IMR-90 (cell line): ENCODE results near the gene ETS1.

Source experiments
- BHLHE40 ChIP-seq: fragments of 150-350 bp; IDR thresholded peaks from 2 replicates; pipeline ENCODE4 v1.6.1; 2016; ENCODE audit warnings: mild to moderate bottlenecking, low read depth, low read length
- POLR2A ChIP-seq: IDR thresholded peaks from 2 replicates; pipeline ENCODE4 v1.6.1; 2012; ENCODE audit warnings: mild to moderate bottlenecking, low read depth, low read length
- SMC3 ChIP-seq: fragments of 150-350 bp; IDR thresholded peaks from 2 replicates; pipeline ENCODE4 v1.6.1; 2016; ENCODE audit warnings: low read depth, mild to moderate bottlenecking, antibody characterized with exemption, low read length, moderate library complexity
- TF ChIP-seq, protein P1 (sequence below): conservative IDR thresholded peaks from 2 replicates; pipeline ENCODE4 v1.5.1; 2012; ENCODE audit warnings: mild to moderate bottlenecking, low read depth, low read length, improper control_type of control experiment

DNA sequence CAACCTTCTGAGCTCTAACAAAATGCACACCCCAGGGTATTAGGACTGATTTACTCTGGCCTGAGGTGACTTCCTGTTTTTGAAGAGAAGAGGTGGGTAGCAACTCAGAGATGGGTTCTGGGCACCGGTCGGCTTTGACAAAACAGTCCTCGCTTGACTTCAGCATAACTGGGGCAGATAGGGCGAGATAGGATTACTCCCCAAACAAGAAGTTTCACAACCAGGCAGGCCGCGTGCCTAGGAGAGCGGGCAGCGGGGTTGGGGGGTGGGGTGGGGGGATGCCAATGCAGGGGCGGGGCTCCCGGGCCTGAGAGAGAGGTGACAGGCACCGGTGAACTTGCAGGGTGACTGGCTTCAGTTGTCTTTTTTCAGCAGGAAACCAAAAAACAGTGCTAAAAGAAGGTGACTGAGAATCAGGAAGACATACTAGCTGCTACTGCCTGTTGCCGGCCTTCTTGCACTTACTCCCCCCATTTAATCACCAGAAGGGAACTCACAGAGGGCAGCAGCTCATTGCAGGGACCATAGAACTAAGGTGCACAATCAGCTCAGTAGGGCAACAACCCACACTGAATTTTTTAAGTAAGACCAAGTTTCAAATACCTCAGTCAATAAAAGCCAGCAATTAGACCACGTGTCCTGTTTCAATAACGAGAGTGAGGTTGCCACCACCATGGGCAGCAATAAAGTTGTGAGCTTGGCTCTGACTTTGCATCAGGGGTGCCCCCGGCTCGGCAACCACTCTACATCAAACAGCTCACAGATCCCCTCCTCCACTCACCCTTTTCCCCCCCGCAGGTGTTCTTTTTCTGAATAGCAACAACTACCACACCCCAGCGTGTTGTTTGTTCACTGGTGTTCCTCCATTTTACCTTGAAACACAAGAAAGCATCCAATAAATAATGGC is 37.2 kb upstream of the ETS1 start:
- no peak for TF ChIP-seq BHLHE40
- no peak for TF ChIP-seq POLR2A
- TF ChIP-seq, protein P1, sequence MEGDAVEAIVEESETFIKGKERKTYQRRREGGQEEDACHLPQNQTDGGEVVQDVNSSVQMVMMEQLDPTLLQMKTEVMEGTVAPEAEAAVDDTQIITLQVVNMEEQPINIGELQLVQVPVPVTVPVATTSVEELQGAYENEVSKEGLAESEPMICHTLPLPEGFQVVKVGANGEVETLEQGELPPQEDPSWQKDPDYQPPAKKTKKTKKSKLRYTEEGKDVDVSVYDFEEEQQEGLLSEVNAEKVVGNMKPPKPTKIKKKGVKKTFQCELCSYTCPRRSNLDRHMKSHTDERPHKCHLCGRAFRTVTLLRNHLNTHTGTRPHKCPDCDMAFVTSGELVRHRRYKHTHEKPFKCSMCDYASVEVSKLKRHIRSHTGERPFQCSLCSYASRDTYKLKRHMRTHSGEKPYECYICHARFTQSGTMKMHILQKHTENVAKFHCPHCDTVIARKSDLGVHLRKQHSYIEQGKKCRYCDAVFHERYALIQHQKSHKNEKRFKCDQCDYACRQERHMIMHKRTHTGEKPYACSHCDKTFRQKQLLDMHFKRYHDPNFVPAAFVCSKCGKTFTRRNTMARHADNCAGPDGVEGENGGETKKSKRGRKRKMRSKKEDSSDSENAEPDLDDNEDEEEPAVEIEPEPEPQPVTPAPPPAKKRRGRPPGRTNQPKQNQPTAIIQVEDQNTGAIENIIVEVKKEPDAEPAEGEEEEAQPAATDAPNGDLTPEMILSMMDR: no peak
- no peak for TF ChIP-seq SMC3
